ENCODE measurements around the gene INSC. TPM values are rescaled to one million over a fixed set of nuclear protein-coding genes. Genes with fewer than 3 reads are reported as not detected.

Gene INSC
- total and polyA plus RNA-seq, 2 of the 8 experiments (the other 6 are each of a cell fraction or from before 2014, with no cell fraction given), result 0.58 to 0.59 TPM

- ChIA-PET POLR2A (ENCODE audit: partially characterized antibody) (no interaction called here), CTCF (ENCODE audit: partially characterized antibody) (interaction anchor here (1.0 to 13.8 kb wide), 6 partner anchors 8 to 98 kb away, joined by 4 to 177 read pairs (median 4); partner anchors contain the start of gene INSC)
- H3K4me2 ChIP-seq (ENCODE audit: insufficient read depth in 1 of 2, low read depth in 2 of 2, low read length in 2 of 2), result no peak overlapping the region
- no peak overlapping the region for H3K18ac ChIP-seq (ENCODE audit: extremely low read depth, low read length)
- H2BK12ac ChIP-seq (ENCODE audit: low read depth, low read length), result no peak overlapping the region
- H4K5ac ChIP-seq (ENCODE audit: insufficient read length, low read depth, low read length), result no peak overlapping the region
- no peak overlapping the region for H2BK120ac ChIP-seq (replicated peaks; ENCODE audit: low read depth, low read length)
- H2AK5ac ChIP-seq (ENCODE audit: low read depth, low read length), result no peak overlapping the region
- H3K79me1 ChIP-seq (ENCODE audit: low read depth, low read length), result no peaks in the 10 kb centered on the region
- H3K23ac ChIP-seq (ENCODE audit: insufficient read length), result no peak overlapping the region
- H2AFZ ChIP-seq (ENCODE audit: low read length), result no peak overlapping the region
- TF ChIP-seq CBX8 (IDR thresholded peaks at IDR 0.05; ENCODE audit: borderline replicate concordance, low read depth, low read length), result no peak
- H2BK15ac ChIP-seq (ENCODE audit: low read length), result no peak overlapping the region
- H4K8ac ChIP-seq (ENCODE audit: extremely low read depth, insufficient read depth, low read length), result no peak overlapping the region
- no peak for FAIRE-seq
- H3K9me3 ChIP-seq (ENCODE audit: insufficient read depth in 2 of 2, low read depth in 1 of 2, low read length in 1 of 2), result no peaks in the 10 kb centered on the region
- no peak for DNase-seq (ENCODE audit: low read depth in 1 of 2, low spot score in 2 of 2)
- no peak overlapping the region for H3K9ac ChIP-seq (replicated peaks in 1 of 4; ENCODE audit: extremely low read depth in 1 of 4, low read depth in 3 of 4, low read length in 3 of 4)
- no peak overlapping the region for H3K4me3 ChIP-seq (ENCODE audit: extremely low read depth in 1 of 4, insufficient read depth in 2 of 4, low read depth in 3 of 4, low read length in 4 of 4)
- 92% methylated on average over 4 of the region's 4 CpGs; no CpG with 5 or more reads in 1 of the 2 experiments for WGBS, 2 experiments (ENCODE audit: extremely low coverage in 1 of 2, insufficient coverage in 1 of 2, insufficient read length in 1 of 2, insufficient replicate concordance in 2 of 2, low coverage in 1 of 2, low lambda C conversion rate in 2 of 2, missing lambda C conversion rate in 1 of 2)
- H3K27ac ChIP-seq (ENCODE audit: low read depth, low read length), result no peak overlapping the region
- no peak overlapping the region for H3K4ac ChIP-seq (replicated peaks; ENCODE audit: insufficient read length, low read depth, low read length)
- no peak overlapping the region for H2BK5ac ChIP-seq (ENCODE audit: low read depth, low read length)
- no peaks in the 10 kb centered on the region for H3K4me1 ChIP-seq (replicated peaks in 1 of 4; ENCODE audit: control insufficient read depth in 3 of 4, insufficient read depth in 4 of 4, low read length in 3 of 4)
- no peak overlapping the region for H2BK20ac ChIP-seq (ENCODE audit: low read length)
- H3K23me2 ChIP-seq (ENCODE audit: low read depth, low read length), result no peaks in the 10 kb centered on the region
- no peak overlapping the region for H3K14ac ChIP-seq (ENCODE audit: insufficient read length)
- no peak overlapping the region for H3K56ac ChIP-seq (replicated peaks; ENCODE audit: insufficient read length, low read depth, low read length)
- H4K91ac ChIP-seq (replicated peaks; ENCODE audit: insufficient read length, low read length), result no peak overlapping the region
- no peaks in the 10 kb centered on the region for H3K79me2 ChIP-seq (ENCODE audit: control insufficient read depth in 1 of 2, insufficient read depth in 2 of 2, low read length in 2 of 2)
- no peaks in the 10 kb centered on the region for H4K20me1 ChIP-seq (replicated peaks in 1 of 2; ENCODE audit: control insufficient read depth in 1 of 2, insufficient read depth in 2 of 2, low read length in 2 of 2)
- no peaks in the 10 kb centered on the region for H3K27me3 ChIP-seq (replicated peaks in 1 of 4; ENCODE audit: control insufficient read depth in 3 of 4, extremely low read depth in 1 of 4, insufficient read depth in 3 of 4, low read length in 3 of 4)
- no peaks in the 10 kb centered on the region for H3K36me3 ChIP-seq (ENCODE audit: control insufficient read depth in 2 of 4, insufficient read depth in 4 of 4, low read length in 3 of 4)
Measured at GRCh38 chr11:15107730-15108515, 6.8 kb upstream of the INSC start.
